Anterior cingulate cortex (tissue), 58 donors: ENCODE measurements around the gene BDP1.
"Not testable (repeated sequence)": the region's sequence is repeated elsewhere in the genome, so short reads cannot be mapped to it uniquely, and the experiment has no call there.

Experiments used
- DNase-seq, 58 donors: peaks; one replicate each; lab custom pipeline; 2025; lab: John Stamatoyannopoulos, UW

BDP1 gene

DNA sequence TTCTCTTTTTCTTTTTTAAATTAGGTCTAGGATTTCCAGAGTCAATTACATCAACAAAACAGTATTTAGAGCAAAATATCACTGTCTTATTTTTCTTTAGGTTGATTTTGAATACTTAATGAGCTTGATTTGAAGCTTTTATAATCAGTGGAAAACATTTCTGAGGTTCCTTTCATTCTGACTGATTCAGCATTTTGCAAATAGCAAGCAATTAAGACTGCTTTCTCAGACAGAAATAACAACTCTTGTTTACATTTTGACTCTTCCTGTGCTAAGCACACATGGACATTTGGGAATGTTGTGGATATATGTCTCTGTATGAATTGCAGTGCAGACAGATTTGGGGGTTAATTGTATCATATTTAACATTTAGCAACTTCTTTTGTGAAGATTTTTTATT lies 109.4 kb downstream of the BDP1 start:
- no peak for DNase-seq

DNA sequence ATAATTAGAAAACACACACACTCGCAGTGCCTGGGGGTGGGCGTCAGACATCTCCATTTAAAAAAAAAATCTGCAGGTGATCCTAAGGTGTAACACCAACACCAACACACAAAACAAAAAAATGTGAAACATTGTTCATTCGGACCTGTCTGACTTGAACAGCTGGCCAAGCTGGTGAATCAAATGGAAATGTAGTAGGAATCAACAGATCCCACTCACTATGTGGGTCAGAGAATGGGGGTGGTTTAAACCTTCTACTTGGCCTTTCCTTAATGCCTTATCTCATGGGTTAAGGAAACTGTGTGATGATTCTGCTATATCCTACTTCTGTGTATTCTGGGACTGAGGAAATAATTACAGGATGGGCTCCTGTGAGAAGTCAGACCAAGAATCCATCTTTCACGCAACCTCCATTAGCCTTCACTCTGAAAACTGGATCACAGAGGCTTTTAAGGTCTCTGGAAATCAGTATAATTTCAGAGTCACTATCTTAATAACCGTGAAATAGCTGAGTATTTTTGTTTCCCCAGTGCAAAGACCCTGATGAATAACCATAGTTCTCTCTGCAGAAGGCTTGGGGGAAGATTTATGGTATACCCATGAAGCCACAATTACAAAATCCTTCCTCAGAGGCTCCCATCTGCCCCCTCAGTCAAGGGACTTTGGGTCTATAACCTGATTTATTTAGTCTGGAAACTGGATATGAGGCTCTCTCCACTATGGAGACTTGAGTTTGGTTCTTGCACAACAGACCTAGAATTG lies 114.5 kb downstream of the BDP1 start:
- no peak for DNase-seq

DNA sequence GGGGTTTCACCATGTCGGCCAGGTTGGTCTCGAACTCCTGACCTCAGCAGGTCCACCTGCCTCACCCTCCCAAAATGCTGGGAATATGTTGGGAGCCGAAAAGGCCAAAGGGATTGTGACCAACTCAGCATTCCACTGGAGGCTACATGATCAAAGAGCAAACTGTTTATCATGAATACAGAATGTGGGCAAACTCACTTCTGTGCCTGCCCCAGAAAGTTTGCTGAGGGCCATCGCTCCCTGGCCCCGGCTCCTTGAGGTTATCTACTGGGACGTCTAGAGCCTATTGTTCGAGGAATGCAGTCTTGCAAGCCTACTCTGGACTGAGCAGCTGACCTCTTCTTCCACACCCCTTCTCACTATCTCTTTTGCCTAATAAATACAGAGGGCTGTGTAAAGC lies 116.4 kb downstream of the BDP1 start:
- DNase-seq: not testable (repeated sequence)

DNA sequence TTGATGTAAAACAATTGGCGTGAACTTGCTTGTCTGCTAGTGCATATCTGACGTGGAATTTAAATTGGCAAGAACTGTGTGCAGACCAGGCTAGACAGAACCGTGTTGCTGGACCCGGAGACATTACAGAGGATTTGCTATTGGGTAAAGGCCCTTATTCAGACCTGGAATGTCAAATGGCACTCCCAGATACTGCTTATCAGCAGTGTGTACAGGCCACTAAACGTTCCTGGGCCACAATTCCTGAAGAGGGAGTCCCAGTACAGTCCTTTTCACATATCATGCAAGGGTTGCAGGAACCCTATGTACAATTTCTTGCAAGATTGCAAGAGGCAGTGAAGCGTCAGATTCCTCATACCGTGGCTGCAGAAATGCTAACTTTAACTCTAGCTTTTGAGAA lies 118.1 kb downstream of the BDP1 start:
- no peak for DNase-seq

DNA sequence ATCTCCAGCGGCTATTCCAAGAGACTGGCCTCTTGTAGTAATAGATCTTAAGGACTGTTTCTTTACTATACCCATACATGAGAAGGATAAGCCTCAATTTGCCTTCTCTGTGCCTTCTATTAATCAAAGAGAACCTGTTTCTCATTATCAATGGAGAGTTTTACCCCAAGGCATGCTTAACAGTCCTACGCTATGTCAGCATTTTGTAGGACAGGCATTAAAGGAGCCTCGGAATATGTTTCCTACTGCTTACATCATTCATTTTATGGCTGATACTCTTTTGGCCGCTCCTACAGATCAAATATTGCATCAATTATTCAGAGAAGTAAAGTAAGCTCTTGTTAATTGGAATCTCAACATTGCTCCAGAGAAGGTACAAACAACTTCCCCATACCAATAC lies 120.1 kb downstream of the BDP1 start:
- not testable (repeated sequence) for DNase-seq

DNA sequence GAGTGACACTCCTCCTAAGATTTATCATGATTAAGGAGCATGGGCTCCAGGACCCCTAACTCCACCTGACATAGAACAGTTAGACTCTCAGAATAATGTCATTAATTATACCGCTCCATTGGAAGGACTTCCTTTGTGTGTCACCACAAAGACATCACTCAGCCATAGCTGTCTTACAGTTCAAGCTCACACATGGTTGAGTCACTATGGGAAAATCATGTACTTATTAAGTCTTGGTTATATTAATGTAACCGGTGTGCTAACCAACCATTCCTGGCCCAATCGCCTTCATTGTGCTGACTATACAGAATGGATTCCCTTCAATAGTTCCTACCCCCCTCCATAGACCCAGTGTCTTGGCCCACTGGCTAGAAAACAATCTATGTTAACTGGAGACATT lies 120.8 kb downstream of the BDP1 start:
- no peak for DNase-seq

DNA sequence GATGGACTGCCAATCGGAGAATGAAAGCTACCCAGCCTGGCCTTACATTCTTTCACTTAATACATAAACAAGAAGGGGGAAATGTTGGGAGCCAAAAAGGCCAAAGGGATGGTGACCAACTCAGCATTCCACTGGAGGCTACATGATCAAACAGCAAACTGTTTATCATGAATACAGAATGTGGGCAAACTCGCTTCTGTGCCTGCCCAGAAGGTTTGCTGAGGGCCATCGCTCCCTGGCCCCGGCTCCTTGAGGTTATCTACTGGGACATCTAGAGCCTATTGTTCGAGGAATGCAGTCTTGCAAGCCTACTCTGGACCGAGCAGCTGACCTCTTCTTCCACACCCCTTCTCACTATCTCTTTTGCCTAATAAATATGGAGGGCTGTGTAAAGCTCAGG lies 122.4 kb downstream of the BDP1 start:
- not testable (repeated sequence) for DNase-seq

DNA sequence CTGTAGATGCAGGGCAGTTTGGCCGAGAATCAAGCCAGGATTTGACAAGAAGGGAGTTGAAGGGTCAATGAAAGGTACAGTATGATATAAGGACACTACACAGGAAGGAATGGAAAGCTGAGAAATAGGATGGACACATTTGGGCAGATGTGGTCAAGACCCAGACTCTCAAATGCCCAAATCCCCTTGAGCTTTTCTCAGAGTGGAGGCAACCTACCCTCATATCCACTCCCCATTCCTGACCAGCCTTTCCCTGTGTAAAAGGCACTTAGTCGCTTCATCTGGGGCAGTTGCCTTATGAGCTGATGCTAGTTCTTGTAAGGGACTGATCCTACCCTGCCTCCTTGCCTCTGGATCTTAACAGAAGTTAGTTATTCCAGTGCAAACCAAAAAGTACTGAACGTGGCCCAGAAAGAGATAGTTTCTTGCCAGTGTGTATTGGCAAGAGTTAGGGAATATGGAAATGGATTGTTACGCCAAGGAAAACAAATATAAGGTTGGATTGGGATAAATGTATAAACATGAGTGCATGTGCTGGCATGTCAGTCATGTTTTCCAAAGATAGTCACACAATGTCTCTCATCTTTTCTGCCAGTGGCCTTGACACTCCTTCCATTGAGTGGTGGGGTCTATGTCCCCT lies 127.6 kb downstream of the BDP1 start:
- no peak for DNase-seq

DNA sequence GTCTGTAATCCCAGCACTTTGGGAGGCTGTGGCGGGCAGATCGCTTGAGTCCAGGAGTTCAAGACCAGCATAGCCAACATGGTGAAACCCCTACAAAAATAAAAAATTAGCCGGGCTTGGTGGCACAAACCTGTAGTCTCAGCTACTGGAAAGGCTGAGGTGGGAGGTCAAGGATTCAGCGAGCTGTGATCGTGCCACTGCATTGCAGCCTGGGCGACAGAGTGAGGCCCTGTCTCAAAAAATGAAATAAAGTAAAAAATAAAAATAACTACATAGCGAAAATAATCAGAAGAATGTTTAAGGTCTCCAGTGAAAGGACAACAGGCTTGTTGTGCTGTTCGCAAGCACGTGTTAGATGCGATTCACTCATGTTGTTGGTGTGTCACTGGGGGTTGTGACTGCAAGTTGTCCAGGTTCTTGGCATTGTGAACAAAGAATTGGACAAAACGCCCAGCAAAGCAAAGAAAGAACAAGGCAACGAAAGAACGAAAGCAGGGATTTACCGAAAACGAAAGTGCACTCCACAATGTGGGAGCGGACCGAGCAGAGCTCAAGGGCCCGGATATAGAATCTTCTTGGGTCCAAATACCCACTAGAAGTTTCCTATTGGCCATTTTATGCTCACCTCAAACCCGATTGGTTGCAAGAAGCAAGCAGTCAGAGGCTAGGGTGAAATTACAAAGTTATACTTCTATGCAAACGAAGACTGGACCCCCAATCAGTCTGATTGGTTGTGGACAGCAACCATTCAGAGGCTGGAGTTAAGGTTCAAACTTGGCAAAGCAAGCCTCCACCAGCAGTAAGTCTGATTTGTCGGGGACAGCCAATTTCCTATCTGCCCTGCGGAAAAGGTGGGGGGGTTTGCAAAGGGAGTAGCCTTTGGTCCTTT lies 130.8 kb downstream of the BDP1 start:
- peak in 2 of 58 donors; percentile 2 to 61 for DNase-seq

DNA sequence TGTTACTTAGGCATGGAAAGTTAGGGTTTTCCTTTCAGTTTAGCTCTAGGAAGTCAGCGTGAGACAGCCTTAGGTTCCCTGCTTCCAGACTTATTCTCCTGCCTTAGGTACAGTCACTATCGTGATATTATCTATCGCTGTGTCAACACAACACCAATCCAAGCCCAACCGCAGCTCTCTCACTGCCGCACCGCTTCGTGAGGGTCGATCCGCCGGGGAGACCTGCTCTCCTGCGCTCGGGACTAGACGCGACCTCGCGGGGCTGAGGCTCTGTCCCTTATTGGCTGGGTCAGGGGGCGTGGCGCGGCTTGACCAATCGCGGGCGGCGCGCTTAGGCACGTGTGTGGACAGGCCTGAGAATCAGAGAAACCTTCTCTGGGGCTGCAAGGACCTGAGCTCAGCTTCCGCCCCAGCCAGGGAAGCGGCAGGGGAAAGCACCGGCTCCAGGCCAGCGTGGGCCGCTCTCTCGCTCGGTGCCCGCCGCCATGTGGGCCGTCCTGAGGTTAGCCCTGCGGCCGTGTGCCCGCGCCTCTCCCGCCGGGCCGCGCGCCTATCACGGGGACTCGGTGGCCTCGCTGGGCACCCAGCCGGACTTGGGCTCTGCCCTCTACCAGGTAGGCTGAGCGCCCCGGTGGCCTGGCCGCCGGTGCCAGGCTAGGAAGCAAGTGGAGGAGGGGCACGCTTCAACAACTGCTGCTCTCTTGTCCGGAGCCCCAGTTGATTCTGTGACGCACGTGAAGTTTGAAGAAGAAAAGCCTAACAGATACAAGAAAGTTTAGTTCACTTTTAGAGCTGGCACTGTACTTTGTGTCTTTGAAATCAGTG lies 131.7 kb downstream of the BDP1 start, which contains the start of gene MCCC2:
Gene MCCC2 (plus strand): TSS at position 400 of the 825 bp plus-strand sequence. CDS start 86 bp downstream, at position 486.
- peak; percentile 55 to 96 (median 92) for DNase-seq

DNA sequence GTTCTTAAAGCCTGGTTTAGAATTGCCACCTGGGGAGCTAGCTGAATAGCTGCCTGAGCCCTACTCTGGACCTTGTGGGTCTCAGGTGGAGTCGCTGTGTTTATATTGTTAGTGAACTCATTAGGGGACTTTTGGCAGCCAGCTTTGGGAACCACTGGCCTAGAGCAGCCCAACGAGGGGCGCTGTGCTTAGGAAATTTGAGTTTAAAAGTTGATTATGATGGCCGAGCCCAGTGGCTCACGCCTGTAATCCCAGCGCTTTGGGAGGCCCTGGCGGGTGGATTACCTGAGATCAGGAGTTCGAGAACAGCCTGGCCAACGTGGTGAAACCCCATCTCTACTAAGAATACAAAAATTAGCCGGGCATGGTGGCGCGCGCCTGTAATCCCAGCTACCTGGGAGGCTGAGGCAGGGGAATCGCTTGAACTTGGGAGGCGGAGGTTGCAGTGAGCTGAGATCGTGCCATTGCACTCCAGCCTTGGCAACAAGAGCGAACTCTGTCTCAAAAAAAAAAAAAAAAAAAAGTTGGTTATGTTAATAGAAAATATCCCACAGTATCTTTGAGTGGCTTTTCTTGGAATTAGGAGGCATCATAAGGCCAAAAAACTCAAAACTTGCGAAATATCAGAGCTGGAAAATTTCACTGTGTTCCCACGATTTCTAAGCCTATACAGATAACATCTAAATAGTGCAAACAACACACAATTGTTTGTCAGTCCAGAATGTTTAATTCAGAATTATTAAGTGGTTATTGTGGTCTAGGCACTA lies 132.5 kb downstream of the BDP1 start:
- DNase-seq: no peak

DNA sequence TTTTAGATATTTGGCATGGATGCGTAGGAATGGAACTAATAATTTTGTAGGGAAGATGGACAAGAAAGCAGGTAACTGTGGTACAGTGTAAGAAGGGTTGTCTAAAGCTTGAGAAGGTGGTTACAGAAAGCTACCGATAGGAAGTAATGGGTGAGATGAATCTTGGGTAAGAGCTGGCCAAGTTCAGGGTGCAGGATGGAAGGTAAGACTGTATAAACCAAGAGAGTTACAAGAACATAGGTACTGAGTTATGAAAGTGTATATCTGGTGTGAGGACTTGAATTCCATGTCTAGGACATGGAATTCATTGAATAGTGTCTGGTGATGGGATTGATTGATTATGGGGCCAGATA lies 133.1 kb downstream of the BDP1 start:
- DNase-seq: no peak

DNA sequence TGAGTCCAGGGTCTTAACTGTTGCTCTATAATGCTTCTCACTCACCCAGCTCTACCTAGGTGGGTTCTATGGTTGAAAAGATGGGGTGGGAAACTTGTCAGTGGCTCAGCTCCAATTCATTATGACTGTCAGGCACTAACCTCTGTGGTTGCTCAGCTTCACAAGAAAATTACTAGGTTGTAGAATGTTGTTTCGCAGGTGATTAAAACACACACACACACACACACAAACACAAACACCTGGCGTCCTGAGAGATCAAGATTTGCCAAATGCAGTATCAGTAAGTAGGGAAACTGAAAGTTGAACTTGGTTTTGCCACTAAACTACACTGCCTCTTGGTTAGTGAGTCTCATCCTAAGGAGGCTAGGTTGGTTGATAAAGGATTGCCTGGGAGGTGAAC lies 134.5 kb downstream of the BDP1 start:
- no peak for DNase-seq

DNA sequence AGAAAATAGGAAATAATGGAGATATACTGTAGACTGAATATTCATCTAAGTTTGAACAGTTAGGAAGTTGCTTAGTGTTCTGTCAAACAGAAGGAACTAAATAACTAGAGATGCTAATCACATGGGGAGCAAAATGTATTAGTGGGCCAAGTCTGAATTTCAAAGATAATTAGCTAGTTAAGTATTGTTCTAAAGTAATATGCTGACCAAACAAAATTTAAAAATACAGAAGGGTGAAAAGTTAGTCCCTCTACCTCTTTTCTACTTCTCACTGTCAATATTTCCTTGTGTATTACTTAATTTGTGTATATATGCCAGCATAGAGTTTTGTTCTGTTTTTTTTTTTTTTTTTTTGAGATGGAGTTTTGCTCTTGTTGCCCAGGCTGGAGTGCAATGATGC lies 135.6 kb downstream of the BDP1 start:
- DNase-seq: no peak

DNA sequence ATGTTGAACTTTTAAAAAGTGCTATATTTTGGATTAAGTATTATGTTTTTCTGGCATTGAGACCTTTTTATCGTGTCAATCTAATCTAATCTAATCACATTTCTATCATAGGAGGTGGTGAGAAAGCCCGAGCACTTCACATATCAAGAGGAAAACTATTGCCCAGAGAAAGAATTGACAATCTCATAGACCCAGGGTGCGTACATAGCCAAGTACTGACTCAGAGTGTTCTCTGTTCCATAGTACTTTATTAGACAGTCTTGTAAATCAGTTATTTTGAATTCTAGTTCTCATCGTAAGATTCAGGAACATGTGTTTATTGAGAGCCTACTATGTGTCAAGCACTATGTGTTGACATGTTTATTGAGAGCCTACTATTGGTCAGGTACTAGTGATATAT lies 140.7 kb downstream of the BDP1 start:
- DNase-seq: no peak

DNA sequence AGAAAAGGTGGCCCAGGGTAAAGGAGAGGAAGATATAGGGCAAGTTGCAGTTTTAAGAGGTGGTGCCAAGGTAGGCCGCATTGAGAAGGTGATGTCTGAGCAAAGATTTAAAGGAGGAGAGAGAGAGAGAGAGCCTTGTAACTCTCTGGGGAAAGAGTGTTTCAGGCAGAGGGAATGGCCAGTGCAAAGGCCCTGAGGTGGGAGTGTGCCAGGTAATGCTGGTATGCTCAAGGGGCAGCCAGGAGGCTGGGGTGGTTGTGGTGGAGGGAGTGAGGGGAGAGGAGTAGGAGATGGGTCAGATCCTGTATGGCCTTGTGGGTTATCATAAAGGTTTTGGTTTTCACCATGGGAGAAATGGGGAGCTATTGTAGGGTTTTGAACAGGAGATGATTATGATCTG lies 141.6 kb downstream of the BDP1 start:
- DNase-seq: no peak

DNA sequence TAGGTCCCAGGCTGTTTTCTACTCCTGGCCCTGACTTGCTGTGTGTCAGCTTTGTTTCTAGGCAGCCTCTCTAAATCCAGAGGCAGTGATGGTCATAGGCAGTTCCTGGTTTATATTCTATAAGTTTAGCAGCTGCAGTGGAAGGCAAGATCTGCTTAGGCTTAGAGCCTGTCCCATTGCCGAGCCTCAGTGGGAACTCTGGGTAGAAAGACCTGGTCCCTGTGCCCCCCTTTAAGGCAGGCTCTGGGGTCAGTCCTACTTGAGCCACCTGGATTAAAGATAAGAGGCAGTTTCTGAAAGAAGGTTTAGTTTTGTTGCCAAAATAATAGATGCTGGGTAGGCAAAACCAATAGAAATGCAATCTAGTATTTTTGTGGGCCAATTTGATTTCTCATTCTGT lies 145.3 kb downstream of the BDP1 start:
- no peak for DNase-seq

DNA sequence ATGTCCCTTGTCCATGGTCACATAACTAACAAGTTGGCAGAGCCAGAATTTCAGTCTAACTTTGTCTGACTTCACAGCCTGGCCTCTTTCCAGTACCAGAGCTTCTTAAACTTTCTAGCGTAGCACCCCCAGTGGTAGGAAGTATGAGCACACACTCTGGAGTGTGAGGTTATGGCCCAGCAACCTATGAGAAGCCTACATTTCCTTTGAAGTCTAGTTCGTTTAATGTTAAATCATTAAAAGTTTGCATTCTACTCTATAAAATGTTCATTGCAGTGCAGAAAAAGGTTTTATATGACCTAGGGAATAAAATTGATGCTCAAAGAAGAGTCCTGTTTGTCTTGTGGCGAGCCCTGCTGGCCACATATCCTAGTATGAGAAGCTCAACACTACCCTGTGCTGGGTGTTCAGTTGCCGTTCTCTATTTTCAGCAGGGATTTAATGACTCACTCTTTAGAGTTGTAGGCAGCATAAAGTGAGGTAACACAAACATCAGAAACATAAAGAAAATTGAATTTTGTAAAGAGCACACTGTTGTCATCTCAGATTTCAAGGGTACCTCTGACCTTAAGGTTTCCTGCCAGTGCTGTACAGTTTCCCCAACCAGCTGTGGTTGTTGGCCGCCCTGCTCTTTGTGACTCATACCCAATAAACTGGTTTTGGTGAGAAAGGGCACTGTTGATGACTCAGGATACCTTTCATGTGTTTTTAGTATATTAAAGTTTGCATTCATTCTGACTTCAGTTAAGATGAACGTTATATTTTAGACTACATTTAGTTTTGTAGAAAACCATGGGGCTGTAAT lies 146.0 kb downstream of the BDP1 start:
- DNase-seq: peak in 9 of 58 donors; percentile 0 to 11 (median 2)

DNA sequence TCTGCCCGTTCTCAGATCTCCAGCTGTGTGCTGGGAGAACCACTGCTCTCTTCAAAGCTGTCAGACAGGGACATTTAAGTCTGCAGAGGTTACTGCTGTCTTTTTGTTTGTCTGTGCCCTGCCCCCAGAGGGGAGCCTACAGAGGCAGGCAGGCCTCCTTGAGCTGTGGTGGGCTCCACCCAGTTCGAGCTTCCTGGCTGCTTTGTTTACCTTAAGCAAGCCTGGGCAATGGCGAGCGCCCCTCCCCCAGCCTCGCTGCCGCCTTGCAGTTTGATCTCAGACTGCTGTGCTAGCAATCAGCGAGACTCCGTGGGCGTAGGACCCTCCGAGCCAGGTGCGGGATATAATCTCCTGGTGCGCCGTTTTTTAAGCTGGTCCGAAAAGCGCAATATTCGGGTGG lies 154.5 kb downstream of the BDP1 start:
- DNase-seq: not testable (repeated sequence)
